KMS-11 (cell line): ENCODE results near the gene CITED2.
"Not testable (repeated sequence)": the region's sequence is repeated elsewhere in the genome, so short reads cannot be mapped to it uniquely, and the experiment has no call there.

ENCODE experiments used
- H2AFZ ChIP-seq: fragments of 200-600 bp; sonication (generic); 2 replicates; pipeline ENCODE4 v1.6.1; 2016; ENCODE audit warnings: antibody characterized with exemption, mixed run types, low read depth
- H3K27ac ChIP-seq: fragments of 200-600 bp; sonication (generic); 2 replicates; pipeline ENCODE4 v1.6.1; 2016; ENCODE audit warnings: mild to moderate bottlenecking, mixed run types
- H3K27me3 ChIP-seq: fragments of 200-600 bp; sonication (generic); 2 replicates; pipeline ENCODE4 v1.6.1; 2017; ENCODE audit warnings: mild to moderate bottlenecking, low read depth, mixed run types, moderate library complexity; ENCODE audit not compliant: insufficient read depth
- H3K36me3 ChIP-seq: fragments of 200-600 bp; sonication (generic); 2 replicates; pipeline ENCODE4 v1.6.1; 2017; ENCODE audit warnings: mild to moderate bottlenecking, mixed run types; ENCODE audit not compliant: insufficient read depth
- H3K4me1 ChIP-seq: fragments of 200-600 bp; sonication (generic); 2 replicates; pipeline ENCODE4 v1.6.1; 2016; ENCODE audit warnings: mild to moderate bottlenecking, low read depth, mixed run types; ENCODE audit not compliant: poor library complexity, severe bottlenecking
- H3K4me2 ChIP-seq: fragments of 200-600 bp; sonication (generic); 2 replicates; pipeline ENCODE4 v1.7.0; 2016; ENCODE audit warnings: mild to moderate bottlenecking, mixed run types
- H3K4me3 ChIP-seq: fragments of 200-600 bp; sonication (generic); IDR thresholded peaks from 2 replicates; pipeline ENCODE4 v1.6.1; 2017; ENCODE audit warnings: low read depth, low read length, mixed read lengths; ENCODE audit not compliant: insufficient read depth
- H3K79me2 ChIP-seq: fragments of 200-600 bp; sonication (generic); 2 replicates; pipeline ENCODE4 v1.6.1; 2016; ENCODE audit warnings: low read depth, mixed run types; ENCODE audit not compliant: insufficient read depth
- H3K9ac ChIP-seq: fragments of 200-600 bp; sonication (generic); 2 replicates; pipeline ENCODE4 v1.6.1; 2016; ENCODE audit warnings: mild to moderate bottlenecking, mixed run types
- H4K20me1 ChIP-seq: fragments of 200-600 bp; sonication (generic); 2 replicates; pipeline ENCODE4 v1.6.1; 2016; ENCODE audit warnings: mild to moderate bottlenecking, mixed run types; ENCODE audit not compliant: insufficient read depth
- CTCF ChIP-seq: fragments of 200-600 bp; sonication (generic); conservative IDR thresholded peaks from 2 replicates; pipeline ENCODE4 v1.6.1; 2017; ENCODE audit warnings: low read depth, mild to moderate bottlenecking, antibody characterized with exemption, low read length, moderate library complexity, mixed read lengths

The CITED2 gene

GRCh38 chr6:139367810-139368351 lies 6.6 kb downstream of the CITED2 start:
- Histone ChIP-seq H2AFZ (no peak overlapping the region), H3K4me1 (peaks cover 49% of the 10 kb centered on the region), H3K9ac (no peak overlapping the region), H3K27me3 (no peaks in the 10 kb centered on the region), H3K79me2 (peaks cover 22% of the 10 kb centered on the region), H3K4me2 (no peak overlapping the region), H3K4me3 (no peak overlapping the region), H3K36me3 (no peaks in the 10 kb centered on the region), H4K20me1 (peaks cover 5% of the 10 kb centered on the region), H3K27ac (no peak overlapping the region)
- TF ChIP-seq CTCF = no peak

GRCh38 chr6:139364982-139365379 lies 9.5 kb downstream of the CITED2 start:
- Histone ChIP-seq H3K4me1 (peaks cover 30% of the 10 kb centered on the region), H3K9ac (no peak overlapping the region), H3K36me3 (no peaks in the 10 kb centered on the region), H3K4me2 (no peak overlapping the region), H2AFZ (no peak overlapping the region), H3K4me3 (no peak overlapping the region), H3K27ac (no peak overlapping the region), H4K20me1 (no peaks in the 10 kb centered on the region), H3K27me3 (no peaks in the 10 kb centered on the region), H3K79me2 (no peaks in the 10 kb centered on the region)
- TF ChIP-seq CTCF = no peak

GRCh38 chr6:139364302-139364981 lies 10.0 kb downstream of the CITED2 start:
- H3K36me3 ChIP-seq = no peaks in the 10 kb centered on the region
- no peak overlapping the region for H3K4me3 ChIP-seq
- peak; percentile 84 for TF ChIP-seq CTCF
- H3K27ac ChIP-seq = no peak overlapping the region
- H3K4me1 ChIP-seq = peaks cover 25% of the 10 kb centered on the region
- no peaks in the 10 kb centered on the region for H3K27me3 ChIP-seq
- H4K20me1 ChIP-seq = no peaks in the 10 kb centered on the region
- H3K9ac ChIP-seq = no peak overlapping the region
- no peak overlapping the region for H2AFZ ChIP-seq
- no peak overlapping the region for H3K4me2 ChIP-seq
- H3K79me2 ChIP-seq = no peaks in the 10 kb centered on the region

GRCh38 chr6:139363797-139364196 lies 10.7 kb downstream of the CITED2 start:
- H3K4me1 ChIP-seq = peaks cover 19% of the 10 kb centered on the region
- not testable (repeated sequence) for H3K27ac ChIP-seq, H2AFZ ChIP-seq, H4K20me1 ChIP-seq, H3K9ac ChIP-seq, H3K79me2 ChIP-seq, H3K36me3 ChIP-seq, H3K4me2 ChIP-seq, H3K27me3 ChIP-seq, H3K4me3 ChIP-seq

- not testable (repeated sequence) for H3K79me2 ChIP-seq, H3K36me3 ChIP-seq, H3K4me3 ChIP-seq, H3K9ac ChIP-seq, H3K27me3 ChIP-seq, H3K27ac ChIP-seq, H3K4me2 ChIP-seq, H2AFZ ChIP-seq, H4K20me1 ChIP-seq
- peaks cover 13% of the 10 kb centered on the region for H3K4me1 ChIP-seq
Measured at GRCh38 chr6:139363123-139363522, 11.3 kb downstream of the CITED2 start.
